MM.1S (cell line): ENCODE data around the gene SHROOM3.

ENCODE experiments used
- DNase-seq: peaks from one replicate; pipeline ENCODE4 v3.0.0-alpha.2; 2015
- H2AFZ ChIP-seq: fragments of 300-600 bp; sonication (generic); 2 replicates; pipeline ENCODE4 v1.6.0; 2016; ENCODE audit warnings: antibody characterized with exemption, low read length
- H3F3A ChIP-seq: fragments of 300-600 bp; sonication (generic); 2 replicates; pipeline ENCODE4 v1.6.1; 2016; ENCODE audit warnings: mild to moderate bottlenecking, antibody characterized with exemption, low read length, moderate library complexity, mixed read lengths; ENCODE audit not compliant: insufficient read depth
- H3K27ac ChIP-seq: fragments of 300-600 bp; sonication (generic); 2 replicates; pipeline ENCODE4 v1.5.1; 2016; ENCODE audit warnings: mild to moderate bottlenecking, low read length
- H3K27me3 ChIP-seq: fragments of 300-600 bp; sonication (generic); replicated peaks from 2 replicates; pipeline ENCODE4 v1.6.0; 2016; ENCODE audit warnings: low read length; ENCODE audit not compliant: insufficient read depth
- H3K36me3 ChIP-seq: fragments of 300-600 bp; sonication (generic); replicated peaks from 2 replicates; pipeline ENCODE4 v1.6.1; 2016; ENCODE audit warnings: mild to moderate bottlenecking, low read length, mixed read lengths; ENCODE audit not compliant: insufficient read depth
- H3K4me1 ChIP-seq: fragments of 300-600 bp; sonication (generic); 2 replicates; pipeline ENCODE4 v1.6.1; 2016; ENCODE audit warnings: low read length, mixed read lengths
- H3K4me2 ChIP-seq: fragments of 300-600 bp; sonication (generic); 2 replicates; pipeline ENCODE4 v1.6.0; 2016; ENCODE audit warnings: low read depth, low read length
- H3K4me3 ChIP-seq: fragments of 300-600 bp; sonication (generic); 2 replicates; pipeline ENCODE4 v1.5.1; 2016; ENCODE audit warnings: low read length, mixed read lengths
- H3K79me2 ChIP-seq: fragments of 300-600 bp; sonication (generic); 2 replicates; pipeline ENCODE4 v1.6.1; 2016; ENCODE audit warnings: mixed run types, low read length, mixed read lengths
- H3K9ac ChIP-seq: fragments of 300-600 bp; sonication (generic); 2 replicates; pipeline ENCODE4 v1.6.1; 2016; ENCODE audit warnings: low read length, mixed read lengths
- H3K9me2 ChIP-seq: fragments of 300-600 bp; sonication (generic); replicated peaks from 2 replicates; pipeline ENCODE4 v1.6.1; 2016; ENCODE audit warnings: mild to moderate bottlenecking, low read length, mixed read lengths; ENCODE audit not compliant: insufficient read depth
- H3K9me3 ChIP-seq: fragments of 300-600 bp; sonication (generic); replicated peaks from 2 replicates; pipeline ENCODE4 v1.6.1; 2016; ENCODE audit warnings: mild to moderate bottlenecking, low read length, mixed read lengths; ENCODE audit not compliant: insufficient read depth
- H4K20me1 ChIP-seq: fragments of 300-600 bp; sonication (generic); 2 replicates; pipeline ENCODE4 v1.6.1; 2016; ENCODE audit warnings: mild to moderate bottlenecking, low read length, moderate library complexity, mixed read lengths; ENCODE audit not compliant: insufficient read depth
- CTCF ChIP-seq: fragments of 300-600 bp; sonication (generic); IDR thresholded peaks from 2 replicates; pipeline ENCODE4 v1.5.1; 2016; ENCODE audit warnings: antibody characterized with exemption, low read length, mixed read lengths
- EZH2 ChIP-seq: fragments of 300-600 bp; sonication (generic); optimal IDR thresholded peaks from 2 replicates; pipeline ENCODE3; 2017; ENCODE audit warnings: low read depth, mild to moderate bottlenecking, antibody characterized with exemption, low read length, mixed read lengths
- EZH2phosphoT487 ChIP-seq: fragments of 300-600 bp; sonication (generic); IDR thresholded peaks from 2 replicates; pipeline ENCODE4 v1.6.1; 2018; ENCODE audit warnings: antibody characterized with exemption, low read length

The SHROOM3 gene

GRCh38 chr4:76765473-76766183 lies 330.6 kb downstream of the SHROOM3 start:
- no peak overlapping the region for H3K4me3 ChIP-seq
- no peaks in the 10 kb centered on the region for H3F3A ChIP-seq
- H3K36me3 ChIP-seq = peaks cover 13% of the 10 kb centered on the region; the same call in 1 of the 2 replicates
- H3K27ac ChIP-seq = no peak overlapping the region
- H3K79me2 ChIP-seq = no peaks in the 10 kb centered on the region
- H3K9ac ChIP-seq = no peak overlapping the region
- DNase-seq = no peak
- H3K4me1 ChIP-seq = no peaks in the 10 kb centered on the region
- TF ChIP-seq CTCF (no peak), EZH2phosphoT487 (no peak), EZH2 (no peak)
- H3K4me2 ChIP-seq = no peak overlapping the region
- H3K27me3 ChIP-seq = no peaks in the 10 kb centered on the region
- no peak overlapping the region for H2AFZ ChIP-seq
- no peaks in the 10 kb centered on the region for H4K20me1 ChIP-seq
- H3K9me2 ChIP-seq = no peaks in the 10 kb centered on the region
- H3K9me3 ChIP-seq = no peaks in the 10 kb centered on the region

GRCh38 chr4:76767983-76768382 lies 333.0 kb downstream of the SHROOM3 start:
- H3K4me1 ChIP-seq = peaks cover 14% of the 10 kb centered on the region
- no peak overlapping the region for H3K9ac ChIP-seq
- H3K36me3 ChIP-seq = peaks cover 19% of the 10 kb centered on the region
- no peaks in the 10 kb centered on the region for H3F3A ChIP-seq
- H3K27ac ChIP-seq = no peak overlapping the region
- no peak overlapping the region for H2AFZ ChIP-seq
- H3K9me2 ChIP-seq = no peaks in the 10 kb centered on the region
- H3K79me2 ChIP-seq = no peaks in the 10 kb centered on the region
- TF ChIP-seq CTCF (no peak), EZH2 (no peak), EZH2phosphoT487 (no peak)
- no peaks in the 10 kb centered on the region for H3K27me3 ChIP-seq
- no peak for DNase-seq
- no peaks in the 10 kb centered on the region for H3K9me3 ChIP-seq
- no peak overlapping the region for H3K4me3 ChIP-seq
- no peak overlapping the region for H3K4me2 ChIP-seq
- no peaks in the 10 kb centered on the region for H4K20me1 ChIP-seq

- Histone ChIP-seq H2AFZ (no peak overlapping the region), H3K9me2 (no peaks in the 10 kb centered on the region), H4K20me1 (no peaks in the 10 kb centered on the region), H3K79me2 (peaks cover 5% of the 10 kb centered on the region; the same call in 1 of the 2 replicates), H3K4me1 (peaks cover 14% of the 10 kb centered on the region), H3K9me3 (no peaks in the 10 kb centered on the region), H3F3A (no peaks in the 10 kb centered on the region), H3K27me3 (no peaks in the 10 kb centered on the region), H3K4me2 (no peak overlapping the region), H3K4me3 (no peak overlapping the region), H3K27ac (peak overlapping the region; percentile 42), H3K9ac (no peak overlapping the region), H3K36me3 (peaks cover 19% of the 10 kb centered on the region)
- TF ChIP-seq CTCF (no peak), EZH2phosphoT487 (no peak), EZH2 (no peak)
- DNase-seq = peak; percentile 61
These were observed 337.6 kb downstream of the SHROOM3 start for GRCh38 chr4:76772498-76773106.
